GM18502 (cell line): ENCODE results near the gene HNRNPUL1.

ENCODE experiments used
- ATAC-seq: cut with Tn5 transposase; IDR thresholded peaks from one replicate; pipeline ENCODE4 v1.9.1; 2021; ENCODE audit warnings: mild to moderate bottlenecking; ENCODE audit not compliant: unreplicated experiment, poor library complexity

Gene HNRNPUL1

GRCh38 chr19:41307090-41307875 is 43.1 kb downstream of the HNRNPUL1 start:
- ATAC-seq: no peak

- no peak for ATAC-seq
Observed at GRCh38 chr19:41307954-41308449, 43.8 kb downstream of the HNRNPUL1 start.

- no peak for ATAC-seq
Observed at GRCh38 chr19:41308450-41309179, 44.4 kb downstream of the HNRNPUL1 start.

- no peak for ATAC-seq
Observed at GRCh38 chr19:41309180-41310032, 45.2 kb downstream of the HNRNPUL1 start.

- peak; percentile 72 for ATAC-seq
Observed at GRCh38 chr19:41310033-41310831, 46.1 kb downstream of the HNRNPUL1 start, which contains the start of gene CCDC97. CCDC97 (plus strand) TSS chr19:41310172; CDS start chr19:41310311, 139 bp downstream.

GRCh38 chr19:41311072-41311471 is 46.9 kb downstream of the HNRNPUL1 start:
- no peak for ATAC-seq

GRCh38 chr19:41311613-41312012 is 47.4 kb downstream of the HNRNPUL1 start:
- no peak for ATAC-seq

GRCh38 chr19:41316306-41316920 is 52.2 kb downstream of the HNRNPUL1 start:
- ATAC-seq: no peak

- ATAC-seq: no peak
Observed at GRCh38 chr19:41318696-41319499, 54.7 kb downstream of the HNRNPUL1 start.

- no peak for ATAC-seq
Observed at GRCh38 chr19:41319500-41320184, 55.5 kb downstream of the HNRNPUL1 start.

GRCh38 chr19:41320185-41320518 is 56.0 kb downstream of the HNRNPUL1 start:
- ATAC-seq: no peak

- no peak for ATAC-seq
Observed at GRCh38 chr19:41320568-41320967, 56.4 kb downstream of the HNRNPUL1 start.

GRCh38 chr19:41321204-41321599 is 57.0 kb downstream of the HNRNPUL1 start:
- no peak for ATAC-seq

GRCh38 chr19:41321600-41322270 is 57.6 kb downstream of the HNRNPUL1 start:
- ATAC-seq: no peak

- ATAC-seq: no peak
Observed at GRCh38 chr19:41322451-41322850, 58.3 kb downstream of the HNRNPUL1 start.

GRCh38 chr19:41323023-41323422 is 58.9 kb downstream of the HNRNPUL1 start:
- ATAC-seq: no peak

GRCh38 chr19:41323430-41324125 is 59.4 kb downstream of the HNRNPUL1 start:
- no peak for ATAC-seq
